Osteocyte (in vitro differentiated cells): Measurements from ENCODE around the gene RELB. TPM values are rescaled to one million over a fixed set of nuclear protein-coding genes. Genes with fewer than 3 reads are reported as not detected.
A peak's percentile ranks its signal among the peaks of the same experiment; 100 is the strongest.

Source experiments
- DNase-seq: peaks from one replicate; pipeline ENCODE4 v3.0.0; 2021; ENCODE audit warnings: mixed read lengths; ENCODE audit not compliant: unreplicated experiment; ENCODE audit errors: extremely low spot score
- H3K27ac Mint-ChIP-seq: one replicate; pipeline ENCODE4 v1.8.0; 2021; ENCODE audit warnings: mild to moderate bottlenecking, mixed read lengths; ENCODE audit not compliant: unreplicated experiment
- H3K27me3 Mint-ChIP-seq: one replicate; pipeline ENCODE4 v1.8.0; 2021; ENCODE audit warnings: mixed read lengths; ENCODE audit not compliant: unreplicated experiment
- H3K36me3 Mint-ChIP-seq: one replicate; pipeline ENCODE4 v1.8.0; 2021; ENCODE audit warnings: mixed read lengths; ENCODE audit not compliant: unreplicated experiment
- H3K4me1 Mint-ChIP-seq: one replicate; pipeline ENCODE4 v1.8.0; 2021; ENCODE audit warnings: mixed read lengths; ENCODE audit not compliant: unreplicated experiment
- H3K4me3 Mint-ChIP-seq: one replicate; pipeline ENCODE4 v1.8.0; 2021; ENCODE audit warnings: mild to moderate bottlenecking, moderate library complexity, mixed read lengths; ENCODE audit not compliant: unreplicated experiment
- H3K9me3 Mint-ChIP-seq: one replicate; pipeline ENCODE4 v1.8.0; 2021; ENCODE audit warnings: mixed read lengths; ENCODE audit not compliant: unreplicated experiment
- CTCF ChIP-seq: fragments of 200-600 bp; sonication (generic); IDR thresholded peaks from 2 replicates; pipeline ENCODE4 v1.5.0; 2021; ENCODE audit warnings: antibody characterized with exemption, mild to moderate bottlenecking, moderate library complexity
- total RNA-seq: library from RNA; stranded (reverse); gene quantifications from 2 replicates; pipeline ENCODE4 v1.2.1, GENCODE V29; 2021

RELB gene
- total RNA-seq, 1 donor from 2014 or later = 15.1 TPM

GRCh38 chr19:45071969-45072790 is 70.9 kb downstream of the RELB start:
- Mint-ChIP-seq H3K4me3 (no peak overlapping the region), H3K36me3 (peaks cover 12% of the 10 kb centered on the region), H3K9me3 (no peaks in the 10 kb centered on the region), H3K27ac (no peak overlapping the region), H3K27me3 (no peaks in the 10 kb centered on the region), H3K4me1 (peaks cover 10% of the 10 kb centered on the region)
- TF ChIP-seq CTCF = no peak
- no peak for DNase-seq

- no peak for DNase-seq
- Mint-ChIP-seq H3K9me3 (no peaks in the 10 kb centered on the region), H3K27ac (peak overlapping the region; percentile 28), H3K27me3 (no peaks in the 10 kb centered on the region), H3K4me3 (no peak overlapping the region), H3K4me1 (peaks cover 17% of the 10 kb centered on the region), H3K36me3 (peaks cover under 1% of the 10 kb centered on the region)
- TF ChIP-seq CTCF = no peak
Measured at GRCh38 chr19:45074744-45075300, 73.6 kb downstream of the RELB start.

GRCh38 chr19:45075301-45076028 is 74.2 kb downstream of the RELB start:
- TF ChIP-seq CTCF = no peak
- no peaks in the 10 kb centered on the region for H3K36me3 Mint-ChIP-seq
- DNase-seq = no peak
- H3K9me3 Mint-ChIP-seq = no peaks in the 10 kb centered on the region
- H3K4me3 Mint-ChIP-seq = peak overlapping the region; percentile 66
- no peak overlapping the region for H3K27ac Mint-ChIP-seq
- peaks cover 24% of the 10 kb centered on the region for H3K4me1 Mint-ChIP-seq
- no peaks in the 10 kb centered on the region for H3K27me3 Mint-ChIP-seq

GRCh38 chr19:45076029-45076850 is 75.0 kb downstream of the RELB start, which contains the start of gene ZNF296:
ZNF296 (minus strand) TSS chr19:45076478; CDS start chr19:45076373, 105 bp downstream.
- DNase-seq = no peak
- TF ChIP-seq CTCF = no peak
- H3K4me1 Mint-ChIP-seq = peaks cover 28% of the 10 kb centered on the region
- no peaks in the 10 kb centered on the region for H3K36me3 Mint-ChIP-seq
- H3K27me3 Mint-ChIP-seq = no peaks in the 10 kb centered on the region
- H3K9me3 Mint-ChIP-seq = no peaks in the 10 kb centered on the region
- H3K27ac Mint-ChIP-seq = peak within 1 kb of the TSS; percentile 10
- peak within 1 kb of the TSS; percentile 66 for H3K4me3 Mint-ChIP-seq
